ENCODE data around the gene HLA-DPA1. TPM values are rescaled to one million over a fixed set of nuclear protein-coding genes. Genes with fewer than 3 reads are reported as not detected.

Gene HLA-DPA1
- total RNA-seq, 1 experiment from 2014 or later, result 2.6 TPM

DNA sequence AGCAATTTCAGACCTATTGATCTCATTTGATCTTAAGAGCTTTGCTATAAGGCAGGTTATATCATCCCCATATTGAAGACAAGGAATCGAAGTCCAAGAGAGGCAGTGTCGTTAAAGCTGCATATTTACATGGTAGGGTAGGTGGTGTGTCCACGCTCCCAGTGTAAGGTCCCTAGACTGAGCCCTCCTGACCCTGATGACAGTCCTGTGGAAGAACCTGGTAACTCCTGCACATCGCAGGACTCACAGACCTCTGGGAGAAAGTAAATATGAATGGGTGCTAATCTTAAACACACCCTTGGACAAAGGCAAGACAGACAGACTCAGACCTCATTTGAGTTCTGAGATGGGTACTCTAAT is 1.7 kb upstream of the HLA-DPA1 start:
- Histone ChIP-seq H3K18ac (ENCODE audit: insufficient read length, low read depth, low read length) (no peak overlapping the region), H4K5ac (ENCODE audit: insufficient read length, low read depth, low read length) (no peak overlapping the region), H2BK5ac (ENCODE audit: insufficient read length, low read length) (no peak overlapping the region), H3K79me1 (ENCODE audit: insufficient read depth, low read depth, low read length, poor library complexity, severe bottlenecking) (no peaks in the 10 kb centered on the region), H3K79me2 (ENCODE audit: insufficient read depth, low read length) (no peaks in the 10 kb centered on the region), H2BK12ac (ENCODE audit: insufficient read length, low read depth, low read length) (no peak overlapping the region), H3K9ac (ENCODE audit: extremely low read depth, insufficient read length, low read length) (no peak overlapping the region), H2AK5ac (ENCODE audit: insufficient read length, low read length) (no peak overlapping the region), H3K27ac (ENCODE audit: insufficient read length, low read depth, low read length) (no peak overlapping the region), H4K91ac (ENCODE audit: insufficient read length, low read depth, low read length) (no peak overlapping the region), H3K4me2 (ENCODE audit: insufficient read depth, insufficient read length, low read length) (no peak overlapping the region), H2BK120ac (ENCODE audit: low read depth, low read length, poor library complexity, severe bottlenecking) (no peak overlapping the region), H3T11ph (ENCODE audit: low read length) (no peak overlapping the region), H2BK15ac (ENCODE audit: low read depth, low read length) (no peak overlapping the region), H2AFZ (ENCODE audit: low read length) (no peak overlapping the region), H3K56ac (ENCODE audit: insufficient read length, low read depth, low read length) (no peak overlapping the region), H3K27me3 (ENCODE audit: insufficient read depth, low read length) (no peaks in the 10 kb centered on the region), H3K23me2 (ENCODE audit: insufficient read length, low read depth, low read length, poor library complexity, severe bottlenecking) (no peaks in the 10 kb centered on the region), H3K4me1 (ENCODE audit: insufficient read depth, low read length) (no peaks in the 10 kb centered on the region), H3K9me3 (ENCODE audit: control insufficient read depth, low read depth, low read length) (no peaks in the 10 kb centered on the region), H3K23ac (ENCODE audit: insufficient read length, low read depth, low read length) (no peak overlapping the region), H3K4ac (ENCODE audit: low read depth, low read length) (no peak overlapping the region), H2BK20ac (ENCODE audit: low read depth, low read length, poor library complexity, severe bottlenecking) (no peak overlapping the region), H4K20me1 (ENCODE audit: control insufficient read depth, insufficient read depth, insufficient read length) (no peaks in the 10 kb centered on the region), H3K14ac (ENCODE audit: insufficient read depth, low read length) (no peak overlapping the region), H4K8ac (replicated peaks; ENCODE audit: insufficient read length, low read depth, low read length) (no peak overlapping the region)
- no CpG with 5 or more reads among the region's 4 CpGs for WGBS (ENCODE audit: extremely low coverage, insufficient read length, low lambda C conversion rate)
- H3K4me3 Mint-ChIP-seq, result no peak overlapping the region
- peaks cover 13% of the 10 kb centered on the region for H3K27me3 Mint-ChIP-seq (ENCODE audit: low read depth)
- H3K9me3 Mint-ChIP-seq, result no peaks in the 10 kb centered on the region
- TF ChIP-seq, protein P1, sequence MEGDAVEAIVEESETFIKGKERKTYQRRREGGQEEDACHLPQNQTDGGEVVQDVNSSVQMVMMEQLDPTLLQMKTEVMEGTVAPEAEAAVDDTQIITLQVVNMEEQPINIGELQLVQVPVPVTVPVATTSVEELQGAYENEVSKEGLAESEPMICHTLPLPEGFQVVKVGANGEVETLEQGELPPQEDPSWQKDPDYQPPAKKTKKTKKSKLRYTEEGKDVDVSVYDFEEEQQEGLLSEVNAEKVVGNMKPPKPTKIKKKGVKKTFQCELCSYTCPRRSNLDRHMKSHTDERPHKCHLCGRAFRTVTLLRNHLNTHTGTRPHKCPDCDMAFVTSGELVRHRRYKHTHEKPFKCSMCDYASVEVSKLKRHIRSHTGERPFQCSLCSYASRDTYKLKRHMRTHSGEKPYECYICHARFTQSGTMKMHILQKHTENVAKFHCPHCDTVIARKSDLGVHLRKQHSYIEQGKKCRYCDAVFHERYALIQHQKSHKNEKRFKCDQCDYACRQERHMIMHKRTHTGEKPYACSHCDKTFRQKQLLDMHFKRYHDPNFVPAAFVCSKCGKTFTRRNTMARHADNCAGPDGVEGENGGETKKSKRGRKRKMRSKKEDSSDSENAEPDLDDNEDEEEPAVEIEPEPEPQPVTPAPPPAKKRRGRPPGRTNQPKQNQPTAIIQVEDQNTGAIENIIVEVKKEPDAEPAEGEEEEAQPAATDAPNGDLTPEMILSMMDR (conservative IDR thresholded peaks at IDR 0.05), result no peak
- H3K27ac Mint-ChIP-seq, result no peak overlapping the region
- no peaks in the 10 kb centered on the region for H3K36me3 Mint-ChIP-seq (ENCODE audit: insufficient read depth in 1 of 3, low read depth in 3 of 3)
- DNase-seq, result no peak
- H3K4me1 Mint-ChIP-seq, result peaks cover 8 to 10% of the 10 kb centered on the region in 2 experiments

Measured in H9 (cell line).